ENCODE data around the gene CFAP46. TPM values are rescaled to one million over a fixed set of nuclear protein-coding genes. Genes with fewer than 3 reads are reported as not detected.

Gene CFAP46
- total and polyA plus RNA-seq, 2 of the 4 experiments (the other 2 are of a cell fraction), result 1.3 to 1.8 TPM

- no peak overlapping the region for H3K56ac ChIP-seq (ENCODE audit: extremely low read depth, insufficient read depth, low read length)
- H3K4me2 ChIP-seq (ENCODE audit: low read depth, low read length), result no peak overlapping the region
- no peak overlapping the region for H3K4ac ChIP-seq (ENCODE audit: low read depth, low read length)
- no peak overlapping the region for H2AFZ ChIP-seq (replicated peaks; ENCODE audit: low read length, poor library complexity)
- no peak overlapping the region for H2BK120ac ChIP-seq (ENCODE audit: low read depth, low read length)
- H2BK5ac ChIP-seq (ENCODE audit: low read depth, low read length, poor library complexity, severe bottlenecking), result no peak overlapping the region
- no peak for DNase-seq
- ChIA-PET CTCF (no interaction called here), POLR2A (ENCODE audit: unreplicated experiment) (no interaction called here)
- no peak overlapping the region for H2AK9ac ChIP-seq (replicated peaks; ENCODE audit: low read depth, low read length, poor library complexity)
- H3K27me3 ChIP-seq (ENCODE audit: control insufficient read depth, insufficient read depth, low read length), result peaks cover 33% of the 10 kb centered on the region
- no peak overlapping the region for H4K5ac ChIP-seq (ENCODE audit: low read depth, low read length)
- H4K91ac ChIP-seq (ENCODE audit: insufficient read depth, low read depth, low read length), result no peak overlapping the region
- no peak overlapping the region for H3K18ac ChIP-seq (ENCODE audit: low read depth, low read length)
- H3K23ac ChIP-seq (ENCODE audit: low read depth, low read length), result no peak overlapping the region
- H3K9me3 ChIP-seq (ENCODE audit: control insufficient read depth, insufficient read depth, low read length), result no peaks in the 10 kb centered on the region; the same call in 1 of the 2 replicates
- TF ChIP-seq FOS (IDR thresholded peaks at IDR 0.05; ENCODE audit: low read depth, low read length), result no peak
- no peak for TF ChIP-seq POLR2A (IDR thresholded peaks at IDR 0.05; ENCODE audit: low read depth, low read length)
- TF ChIP-seq MAFK (IDR thresholded peaks at IDR 0.05; ENCODE audit: low read depth, low read length), result no peak
- TF ChIP-seq, protein P1, sequence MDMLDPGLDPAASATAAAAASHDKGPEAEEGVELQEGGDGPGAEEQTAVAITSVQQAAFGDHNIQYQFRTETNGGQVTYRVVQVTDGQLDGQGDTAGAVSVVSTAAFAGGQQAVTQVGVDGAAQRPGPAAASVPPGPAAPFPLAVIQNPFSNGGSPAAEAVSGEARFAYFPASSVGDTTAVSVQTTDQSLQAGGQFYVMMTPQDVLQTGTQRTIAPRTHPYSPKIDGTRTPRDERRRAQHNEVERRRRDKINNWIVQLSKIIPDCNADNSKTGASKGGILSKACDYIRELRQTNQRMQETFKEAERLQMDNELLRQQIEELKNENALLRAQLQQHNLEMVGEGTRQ (IDR thresholded peaks at IDR 0.05; ENCODE audit: low read depth, low read length), result no peak
- TF ChIP-seq MAZ (IDR thresholded peaks at IDR 0.05; ENCODE audit: borderline replicate concordance, low read depth, low read length), result no peak
- TF ChIP-seq ELK1 (IDR thresholded peaks at IDR 0.05; ENCODE audit: borderline replicate concordance, low read depth, low read length), result no peak
- no peak for TF ChIP-seq CEBPB (IDR thresholded peaks at IDR 0.05; ENCODE audit: low read depth, low read length)
- intact Hi-C loops (cut with micrococcal nuclease), result no loop called here
- no peak overlapping the region for H4K8ac ChIP-seq (ENCODE audit: low read depth in 2 of 2, low read length in 2 of 2)
- in situ Hi-C loops (cut with MboI; ENCODE audit: low sequenced_read_pairs), result no loop called here
- no TSS peak for BruUV-seq (replicated peaks)
- H3K9me1 ChIP-seq (ENCODE audit: insufficient read depth, low read length), result no peaks in the 10 kb centered on the region
- H2AK5ac ChIP-seq (ENCODE audit: low read depth, low read length), result no peak overlapping the region
- H3K4me3 ChIP-seq (ENCODE audit: insufficient read depth, low read depth, low read length), result no peak overlapping the region
- no peak for ATAC-seq (ENCODE audit: low read depth)
- no peak overlapping the region for H2BK15ac ChIP-seq (ENCODE audit: low read depth, low read length)
- no peak overlapping the region for H3K14ac ChIP-seq (replicated peaks; ENCODE audit: low read depth, low read length)
- H3K27ac ChIP-seq (ENCODE audit: insufficient read depth, low read length), result no peak overlapping the region
- H3K79me1 ChIP-seq (ENCODE audit: low read depth in 1 of 2, low read length in 2 of 2), result no peaks in the 10 kb centered on the region
- WGBS, 2 experiments (ENCODE audit: extremely low coverage in 2 of 2, insufficient read length in 1 of 2), result 96% methylated on average over 7 of the region's 15 CpGs; no CpG with 5 or more reads in 1 of the 2 experiments
- no peak overlapping the region for H2BK20ac ChIP-seq (ENCODE audit: low read depth, low read length)
- no peaks in the 10 kb centered on the region for H4K20me1 ChIP-seq (ENCODE audit: insufficient read depth, low read length)
- H3K9ac ChIP-seq (ENCODE audit: low read depth, low read length), result no peak overlapping the region
- dilution Hi-C loops (cut with HindIII; ENCODE audit: low sequenced_read_pairs, unreplicated experiment), result no loop called here
- no peaks in the 10 kb centered on the region for H3K4me1 ChIP-seq (ENCODE audit: control insufficient read depth, insufficient read depth, low read length)
- H3K36me3 ChIP-seq (ENCODE audit: control insufficient read depth, insufficient read depth, low read length), result no peaks in the 10 kb centered on the region
These were observed 92.1 kb downstream of the CFAP46 start for GRCh38 chr10:132850246-132850645.
